ENCODE results near the gene CLPTM1.

DNA sequence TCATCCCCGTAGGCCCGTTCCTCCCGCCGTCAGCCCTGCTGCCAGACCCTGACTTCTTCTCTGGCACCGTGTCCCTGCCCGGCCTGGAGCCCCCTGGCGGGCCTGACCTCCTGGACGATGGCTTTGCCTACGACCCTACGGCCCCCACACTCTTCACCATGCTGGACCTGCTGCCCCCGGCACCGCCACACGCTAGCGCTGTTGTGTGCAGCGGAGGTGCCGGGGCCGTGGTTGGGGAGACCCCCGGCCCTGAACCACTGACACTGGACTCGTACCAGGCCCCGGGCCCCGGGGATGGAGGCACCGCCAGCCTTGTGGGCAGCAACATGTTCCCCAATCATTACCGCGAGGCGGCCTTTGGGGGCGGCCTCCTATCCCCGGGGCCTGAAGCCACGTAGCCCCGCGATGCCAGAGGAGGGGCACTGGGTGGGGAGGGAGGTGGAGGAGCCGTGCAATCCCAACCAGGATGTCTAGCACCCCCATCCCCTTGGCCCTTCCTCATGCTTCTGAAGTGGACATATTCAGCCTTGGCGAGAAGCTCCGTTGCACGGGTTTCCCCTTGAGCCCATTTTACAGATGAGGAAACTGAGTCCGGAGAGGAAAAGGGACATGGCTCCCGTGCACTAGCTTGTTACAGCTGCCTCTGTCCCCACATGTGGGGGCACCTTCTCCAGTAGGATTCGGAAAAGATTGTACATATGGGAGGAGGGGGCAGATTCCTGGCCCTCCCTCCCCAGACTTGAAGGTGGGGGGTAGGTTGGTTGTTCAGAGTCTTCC lies 82.4 kb downstream of the CLPTM1 start:
- TF ChIP-seq FOXM1 (IDR thresholded peaks at IDR 0.05; ENCODE audit: borderline replicate concordance) (no peak), ZNF384 (IDR thresholded peaks at IDR 0.05) (no peak), ELF4 (IDR thresholded peaks at IDR 0.05) (no peak), L3MBTL2 (conservative IDR thresholded peaks at IDR 0.05) (no peak), NFRKB (IDR thresholded peaks at IDR 0.05) (no peak), FOXA1 (IDR thresholded peaks at IDR 0.05) (no peak), SP1 (IDR thresholded peaks at IDR 0.05) (no peak), SUZ12 (IDR thresholded peaks at IDR 0.05) (no peak), LEF1 (IDR thresholded peaks at IDR 0.05; ENCODE audit: borderline replicate concordance) (no peak), FOXK2 (IDR thresholded peaks at IDR 0.05) (no peak), ARNT (IDR thresholded peaks at IDR 0.05) (no peak), HDGF (IDR thresholded peaks at IDR 0.05; ENCODE audit: borderline replicate concordance) (no peak), CTBP1 (IDR thresholded peaks at IDR 0.05; ENCODE audit: borderline replicate concordance) (no peak)
- TF ChIP-seq, protein P1, sequence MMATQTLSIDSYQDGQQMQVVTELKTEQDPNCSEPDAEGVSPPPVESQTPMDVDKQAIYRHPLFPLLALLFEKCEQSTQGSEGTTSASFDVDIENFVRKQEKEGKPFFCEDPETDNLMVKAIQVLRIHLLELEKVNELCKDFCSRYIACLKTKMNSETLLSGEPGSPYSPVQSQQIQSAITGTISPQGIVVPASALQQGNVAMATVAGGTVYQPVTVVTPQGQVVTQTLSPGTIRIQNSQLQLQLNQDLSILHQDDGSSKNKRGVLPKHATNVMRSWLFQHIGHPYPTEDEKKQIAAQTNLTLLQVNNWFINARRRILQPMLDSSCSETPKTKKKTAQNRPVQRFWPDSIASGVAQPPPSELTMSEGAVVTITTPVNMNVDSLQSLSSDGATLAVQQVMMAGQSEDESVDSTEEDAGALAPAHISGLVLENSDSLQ (IDR thresholded peaks at IDR 0.05): no peak
